OCI-LY1 (cell line): ENCODE results near the gene RNF17.

Experiments used
- CTCF ChIP-seq: fragments of 200-600 bp; sonication (generic), shearing (Covaris generic); IDR thresholded peaks from 2 replicates; pipeline ENCODE4 v1.5.1; 2017; ENCODE audit warnings: mild to moderate bottlenecking, antibody characterized with exemption, low read length, moderate library complexity, mixed read lengths
- EZH2 ChIP-seq: fragments of 200-600 bp; sonication (generic), shearing (Covaris generic); IDR thresholded peaks from 2 replicates; pipeline ENCODE4 v1.8.0; 2017; ENCODE audit warnings: borderline replicate concordance, mixed run types, mild to moderate bottlenecking, antibody characterized with exemption, low read length, moderate library complexity, mixed read lengths

DNA sequence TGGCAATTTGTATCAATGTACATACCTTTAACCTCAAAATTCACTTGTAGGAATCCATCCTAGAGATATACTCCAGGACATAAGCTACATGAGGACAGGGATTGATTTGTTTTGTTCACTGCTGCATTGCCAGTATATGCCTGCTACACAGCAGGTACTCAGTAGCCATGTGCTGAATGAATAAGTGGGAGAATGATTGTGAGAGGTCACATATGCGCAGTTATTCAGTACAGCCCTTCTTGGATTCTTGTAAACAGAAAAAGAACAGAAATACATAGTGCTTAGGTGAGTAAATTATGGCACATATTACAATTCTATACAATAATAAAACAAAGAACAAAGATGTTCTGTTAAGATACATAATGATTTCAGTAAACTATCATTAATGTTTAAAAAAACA, 133.3 kb downstream of the RNF17 start:
- no peak for TF ChIP-seq CTCF
- TF ChIP-seq EZH2, result no peak
